Tongue (tissue), 2 donors: ENCODE measurements around the gene EIF1AD. TPM values are rescaled to one million over a fixed set of nuclear protein-coding genes. Genes with fewer than 3 reads are reported as not detected.
"Not testable (repeated sequence)": the region's sequence is repeated elsewhere in the genome, so short reads cannot be mapped to it uniquely, and the experiment has no call there.

Experiments used
- DNase-seq: peaks from one replicate; pipeline ENCODE4 v3.0.0-alpha.2; 2015
- total RNA-seq: library from RNA; depleted of rRNA; stranded (reverse); fragments of >200 nt; gene quantifications from one replicate; pipeline ENCODE4 v1.2.3, GENCODE V29; 2014

EIF1AD gene
- 34.2 TPM for total RNA-seq

GRCh38 chr11:66001942-66002647 lies at the start of gene EIF1AD, which contains the start of gene BANF1:
TSS of gene EIF1AD (minus strand) at chr11:66002157. CDS start at chr11:66000389, 1,768 bp downstream.
TSS of gene BANF1 (plus strand) at chr11:66002503. CDS start at chr11:66003251, 748 bp downstream.
- DNase-seq: peak; percentile 99

- DNase-seq: no peak
Observed at GRCh38 chr11:66051371-66051765, 49.4 kb upstream of the EIF1AD start.

GRCh38 chr11:66050581-66051231 lies 48.7 kb upstream of the EIF1AD start:
- no peak for DNase-seq

- DNase-seq: peak; percentile 25
Observed at GRCh38 chr11:66048547-66049323, 46.8 kb upstream of the EIF1AD start, which contains the start of gene GAL3ST3. TSS of gene GAL3ST3 (minus strand) at chr11:66049161. CDS start at chr11:66045415, 3,746 bp downstream.

GRCh38 chr11:66047541-66048365 lies 45.8 kb upstream of the EIF1AD start:
- DNase-seq: no peak

- DNase-seq: no peak
Observed at GRCh38 chr11:66046901-66047300, 44.9 kb upstream of the EIF1AD start.

- DNase-seq: peak; percentile 90
Observed at GRCh38 chr11:66045177-66045639, 43.3 kb upstream of the EIF1AD start.

- no peak for DNase-seq
Observed at GRCh38 chr11:66044757-66045156, 42.8 kb upstream of the EIF1AD start.

GRCh38 chr11:66042996-66043906 lies 41.3 kb upstream of the EIF1AD start:
- DNase-seq: no peak

- DNase-seq: no peak
Observed at GRCh38 chr11:66042227-66042995, 40.5 kb upstream of the EIF1AD start.

- no peak for DNase-seq
Observed at GRCh38 chr11:66039765-66040164, 37.8 kb upstream of the EIF1AD start.

- no peak for DNase-seq
Observed at GRCh38 chr11:66037327-66037726, 35.4 kb upstream of the EIF1AD start.

- DNase-seq: no peak
Observed at GRCh38 chr11:66036334-66036710, 34.4 kb upstream of the EIF1AD start.

- no peak for DNase-seq
Observed at GRCh38 chr11:66035653-66036333, 33.8 kb upstream of the EIF1AD start.

GRCh38 chr11:66032957-66033735 lies 31.2 kb upstream of the EIF1AD start:
- no peak for DNase-seq

- DNase-seq: no peak
Observed at GRCh38 chr11:66026017-66026529, 24.1 kb upstream of the EIF1AD start, which contains the start of gene CATSPER1. TSS of gene CATSPER1 (minus strand) at chr11:66026479. CDS start at chr11:66026379, 100 bp downstream.

- not testable (repeated sequence) for DNase-seq
Observed at GRCh38 chr11:66023186-66023440, 21.2 kb upstream of the EIF1AD start.
